H1 (cell line): ENCODE data around the gene PARD3. TPM values are rescaled to one million over a fixed set of nuclear protein-coding genes. Genes with fewer than 3 reads are reported as not detected.

Experiments
- CTCF ChIA-PET: fragments of 300-600 bp; sonication (Branson Sonifier 250); formaldehyde crosslinking; loops from one replicate; lab custom pipeline; 2021; ENCODE audit not compliant: partially characterized antibody; lab: Charles Lee
- POLR2A ChIA-PET: fragments of 300-600 bp; sonication (Branson Sonifier 250); formaldehyde crosslinking; loops from one replicate; lab custom pipeline; 2021; ENCODE audit warnings: inconsistent platforms; ENCODE audit not compliant: partially characterized antibody; lab: Charles Lee
- DNase-seq, 2 experiments: peaks; one replicate each; pipeline versions ENCODE4 v3.0.0 to v3.0.0-alpha.2; 2010 to 2022; ENCODE audit warnings: low spot score in 2 of 2, low read depth in 1 of 2, mixed read lengths in 1 of 2
- FAIRE-seq: peaks from 2 replicates; lab custom pipeline; 2011; peaks lifted over from hg19 to GRCh38; lab: Jason Lieb, UNC
- H2AFZ ChIP-seq: 2 replicates; pipeline ENCODE4 v1.8.1; 2012; ENCODE audit warnings: low read length, inconsistent platforms
- H2AK5ac ChIP-seq: 2 replicates; pipeline ENCODE4 v1.6.1; 2013; ENCODE audit warnings: low read depth, low read length
- H2BK120ac ChIP-seq: replicated peaks from 2 replicates; pipeline ENCODE3; 2013; ENCODE audit warnings: low read depth, low read length, inconsistent platforms
- H2BK12ac ChIP-seq: 2 replicates; pipeline ENCODE4 v1.6.1; 2013; ENCODE audit warnings: low read depth, low read length
- H2BK15ac ChIP-seq: 2 replicates; pipeline ENCODE4 v1.6.1; 2013; ENCODE audit warnings: low read length
- H2BK20ac ChIP-seq: 2 replicates; pipeline ENCODE4 v1.6.1; 2013; ENCODE audit warnings: low read length
- H2BK5ac ChIP-seq: 2 replicates; pipeline ENCODE4 v1.6.1; 2013; ENCODE audit warnings: low read depth, low read length
- H3K14ac ChIP-seq: 2 replicates; pipeline ENCODE4 v1.6.1; 2013; ENCODE audit warnings: inconsistent platforms; ENCODE audit not compliant: insufficient read length
- H3K18ac ChIP-seq: 2 replicates; pipeline ENCODE4 v1.6.1; 2013; ENCODE audit warnings: low read length; ENCODE audit errors: extremely low read depth
- H3K23ac ChIP-seq: 2 replicates; pipeline ENCODE4 v1.6.1; 2013; ENCODE audit warnings: inconsistent platforms; ENCODE audit not compliant: insufficient read length
- H3K23me2 ChIP-seq: 2 replicates; pipeline ENCODE4 v1.6.1; 2013; ENCODE audit warnings: low read depth, low read length
- H3K27ac ChIP-seq: 2 replicates; pipeline ENCODE4 v1.6.1; 2011; ENCODE audit warnings: low read depth, low read length, inconsistent platforms
- H3K27me3 ChIP-seq, 4 experiments: replicated peaks in 1 of 4; 1 replicate in 1 of 4; 2 replicates in 3 of 4; pipeline versions ENCODE4 v1.6.1 to v1.8.1; 2011 to 2013; ENCODE audit warnings: low read length in 3 of 4, mild to moderate bottlenecking in 3 of 4, inconsistent platforms in 2 of 4, mixed read lengths in 2 of 4, moderate library complexity in 1 of 4; ENCODE audit not compliant: control insufficient read depth in 3 of 4, insufficient read depth in 3 of 4; ENCODE audit errors: extremely low read depth in 1 of 4
- H3K36me3 ChIP-seq, 4 experiments: 2 replicates each; pipeline versions ENCODE4 v1.6.1 to v1.8.1; 2011 to 2013; ENCODE audit warnings: mild to moderate bottlenecking in 4 of 4, low read length in 3 of 4, moderate library complexity in 2 of 4, control low read depth in 1 of 4, inconsistent platforms in 1 of 4; ENCODE audit not compliant: insufficient read depth in 4 of 4, control insufficient read depth in 2 of 4
- H3K4ac ChIP-seq: replicated peaks from 2 replicates; pipeline ENCODE3; 2013; ENCODE audit warnings: low read length, low read depth, mixed read lengths, inconsistent platforms; ENCODE audit not compliant: insufficient read length
- H3K4me1 ChIP-seq, 4 experiments: replicated peaks in 1 of 4; 1 replicate in 1 of 4; 2 replicates in 3 of 4; pipeline versions ENCODE4 v1.6.1 to v1.8.1; 2011 to 2013; ENCODE audit warnings: low read length in 3 of 4, inconsistent platforms in 2 of 4, mixed read lengths in 1 of 4; ENCODE audit not compliant: insufficient read depth in 4 of 4, control insufficient read depth in 3 of 4
- H3K4me2 ChIP-seq, 2 experiments: 2 replicates each; pipeline versions ENCODE4 v1.6.1 to v1.8.1; 2011 to 2013; ENCODE audit warnings: low read depth in 2 of 2, low read length in 2 of 2, control low read depth in 1 of 2, inconsistent platforms in 1 of 2, mild to moderate bottlenecking in 1 of 2; ENCODE audit not compliant: insufficient read depth in 1 of 2
- H3K4me3 ChIP-seq, 4 experiments: fragments of 200-600, 300-600 bp in 1 of 4; sonication (generic), shearing (Covaris generic), sonication (Bioruptor Twin) in 1 of 4; 2 replicates each; pipeline versions ENCODE4 v1.5.1 to v1.8.1; 2011 to 2016; ENCODE audit warnings: low read length in 4 of 4, low read depth in 3 of 4, control low read depth in 2 of 4, inconsistent platforms in 2 of 4, mild to moderate bottlenecking in 2 of 4, mixed read lengths in 1 of 4, moderate library complexity in 1 of 4; ENCODE audit not compliant: insufficient read depth in 2 of 4; ENCODE audit errors: extremely low read depth in 1 of 4
- H3K56ac ChIP-seq: replicated peaks from 2 replicates; pipeline ENCODE3; 2013; ENCODE audit warnings: low read depth, mild to moderate bottlenecking, mixed read lengths, low read length, inconsistent platforms; ENCODE audit not compliant: insufficient read length
- H3K79me1 ChIP-seq: 2 replicates; pipeline ENCODE4 v1.6.1; 2013; ENCODE audit warnings: low read depth, low read length, control low read depth
- H3K79me2 ChIP-seq, 2 experiments: 2 replicates each; pipeline versions ENCODE4 v1.6.1 to v1.8.1; 2012 to 2013; ENCODE audit warnings: low read length in 2 of 2, mild to moderate bottlenecking in 2 of 2, inconsistent platforms in 1 of 2; ENCODE audit not compliant: insufficient read depth in 2 of 2, control insufficient read depth in 1 of 2
- H3K9ac ChIP-seq, 4 experiments: replicated peaks in 1 of 4; 1 replicate in 1 of 4; 2 replicates in 3 of 4; pipeline versions ENCODE4 v1.6.1 to v1.8.1; 2011 to 2013; ENCODE audit warnings: low read depth in 3 of 4, low read length in 3 of 4, control low read depth in 2 of 4, mild to moderate bottlenecking in 2 of 4, moderate library complexity in 2 of 4, inconsistent platforms in 1 of 4; ENCODE audit errors: extremely low read depth in 1 of 4
- H3K9me3 ChIP-seq, 2 experiments: 2 replicates each; pipeline versions ENCODE4 v1.6.1 to v1.8.1; 2012 to 2013; ENCODE audit warnings: mild to moderate bottlenecking in 2 of 2, moderate library complexity in 2 of 2, control low read depth in 1 of 2, inconsistent platforms in 1 of 2, low read depth in 1 of 2, low read length in 1 of 2, mixed read lengths in 1 of 2; ENCODE audit not compliant: insufficient read depth in 2 of 2
- H4K20me1 ChIP-seq, 2 experiments: replicated peaks in 1 of 2; 2 replicates each; pipeline versions ENCODE3 to v1.8.1; 2011 to 2013; ENCODE audit warnings: inconsistent platforms in 2 of 2, low read length in 2 of 2, mild to moderate bottlenecking in 1 of 2; ENCODE audit not compliant: insufficient read depth in 2 of 2, control insufficient read depth in 1 of 2
- H4K5ac ChIP-seq: 2 replicates; pipeline ENCODE4 v1.6.1; 2013; ENCODE audit warnings: low read length, low read depth, mixed read lengths, inconsistent platforms; ENCODE audit not compliant: insufficient read length
- H4K8ac ChIP-seq: 2 replicates; pipeline ENCODE4 v1.8.0; 2013; ENCODE audit warnings: mild to moderate bottlenecking, moderate library complexity, low read length, inconsistent platforms; ENCODE audit not compliant: insufficient read depth; ENCODE audit errors: extremely low read depth
- H4K91ac ChIP-seq: replicated peaks from 2 replicates; pipeline ENCODE3; 2013; ENCODE audit warnings: low read length, mixed read lengths, inconsistent platforms; ENCODE audit not compliant: insufficient read length
- WGBS, 2 experiments: shearing (Covaris generic) in 1 of 2; methylation state at CpG; one replicate each; pipeline versions ENCODE4 v1.1.6 to v1.1.7; 2013 to 2015; ENCODE audit warnings: low lambda C conversion rate in 2 of 2, mixed read lengths in 2 of 2, inconsistent platforms in 1 of 2, low coverage in 1 of 2, missing lambda C conversion rate in 1 of 2; ENCODE audit not compliant: insufficient replicate concordance in 2 of 2, insufficient coverage in 1 of 2, insufficient read length in 1 of 2; ENCODE audit errors: extremely low coverage in 1 of 2, missing lambda C conversion rate in 1 of 2; 5-methylcytosine and 5-hydroxymethylcytosine counted together
- polyA plus RNA-seq, 7 experiments: library from polyadenylated mRNA; depleted of rRNA in 3 of 7; stranded (reverse) in 5 of 7; unstranded in 2 of 7; fragments of >200 nt in 5 of 7; fragments of 200-250 nt in 2 of 7; gene quantifications; 1 replicate in 5 of 7; 2 replicates in 1 of 7; 4 replicates in 1 of 7; pipeline versions ENCODE4 v1.2.1 to v1.2.3, GENCODE V29; 2011 to 2013; ENCODE audit warnings: missing spikeins in 2 of 7, mixed read lengths in 2 of 7
- total RNA-seq: library from RNA; stranded (reverse); fragmentation: NEBNext Ultra II Directional; extraction: Animal tissue kit (Norgen Biotek cat#: 25700); gene quantifications from 2 replicates; pipeline ENCODE4 v1.2.1, GENCODE V29; 2021

PARD3 gene
- total and polyA plus RNA-seq, 2 of the 8 experiments (the other 6 are each of a cell fraction or from before 2014, with no cell fraction given), result 19.7 to 49.1 TPM

DNA sequence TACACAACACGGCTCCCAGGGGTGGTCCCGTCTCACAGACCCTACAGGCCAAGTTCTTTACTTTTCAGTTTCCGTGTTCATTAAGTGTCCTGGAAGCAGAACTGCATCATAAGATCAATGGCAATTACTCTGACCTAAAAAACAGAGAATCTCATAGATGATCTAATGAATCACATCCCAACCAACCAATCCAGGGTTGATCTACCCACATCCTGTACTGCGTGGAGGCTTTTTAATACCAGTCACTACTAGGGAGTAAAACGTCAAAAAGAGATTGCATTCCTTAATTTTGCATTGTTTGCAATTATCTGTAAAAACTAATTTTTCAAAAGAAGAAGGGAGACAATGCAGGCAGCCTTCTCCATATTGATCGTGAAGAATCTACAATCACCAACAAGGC lies 72.6 kb downstream of the PARD3 start:
- no peak overlapping the region for H3K4me3 ChIP-seq
- H4K91ac ChIP-seq, result no peak overlapping the region
- peaks cover 17% of the 10 kb centered on the region for H3K79me1 ChIP-seq
- no peak overlapping the region for H3K27ac ChIP-seq
- no peaks in the 10 kb centered on the region for H3K27me3 ChIP-seq
- no peak overlapping the region for H3K4ac ChIP-seq
- H4K8ac ChIP-seq, result no peak overlapping the region
- no peak overlapping the region for H2BK120ac ChIP-seq
- H3K9ac ChIP-seq, result no peak overlapping the region
- POLR2A ChIA-PET, result interaction anchor here (0.6 kb wide), 1 partner anchor 260 kb away, joined by 3 read pairs; no protein-coding TSS in a partner anchor
- no peak overlapping the region for H3K14ac ChIP-seq
- no peaks in the 10 kb centered on the region for H3K9me3 ChIP-seq
- H3K4me1 ChIP-seq, result peaks cover 11 to 20% (median 14%) of the 10 kb centered on the region in 4 experiments
- no peak overlapping the region for H2BK12ac ChIP-seq
- peaks cover 3 to 83% of the 10 kb centered on the region in 2 experiments for H3K79me2 ChIP-seq
- H2BK15ac ChIP-seq, result no peak overlapping the region
- no peak overlapping the region for H3K4me2 ChIP-seq
- no peak overlapping the region for H4K5ac ChIP-seq
- FAIRE-seq (no peak), DNase-seq (no peak)
- peaks cover 4 to 6% of the 10 kb centered on the region in 2 experiments for H4K20me1 ChIP-seq
- no peak overlapping the region for H2BK20ac ChIP-seq
- no peak overlapping the region for H3K18ac ChIP-seq
- 0 out of 2 replicates have a peak, but pooled peaks cover 2% of the 10 kb centered on the region for H3K23me2 ChIP-seq
- no peak overlapping the region for H3K56ac ChIP-seq
- no peak overlapping the region for H2AK5ac ChIP-seq
- H2AFZ ChIP-seq, result no peak overlapping the region
- H3K23ac ChIP-seq, result no peak overlapping the region
- WGBS, 2 experiments, result 88% methylated on average over 6 of the region's 6 CpGs; no CpG with 5 or more reads in 1 of the 2 experiments
- CTCF ChIA-PET, result interaction anchor here (1.9 kb wide), 1 partner anchor 10 kb away, joined by 5 read pairs; no protein-coding TSS in a partner anchor
- H2BK5ac ChIP-seq, result no peak overlapping the region
- no peaks in the 10 kb centered on the region; a peak in 1 of 8 replicates for H3K36me3 ChIP-seq
